ENCODE data around the gene TCERG1. TPM values are rescaled to one million over a fixed set of nuclear protein-coding genes. Genes with fewer than 3 reads are reported as not detected.

Gene TCERG1
- total and polyA plus RNA-seq, 9 of the 15 experiments (the other 6 are each of a cell fraction or from before 2014, with no cell fraction given) = 50.3 to 148 (median 119) TPM

GRCh38 chr5:146457431-146457830 is 10.3 kb downstream of the TCERG1 start:
- peaks cover 94% of the 10 kb centered on the region for H3K79me2 ChIP-seq (ENCODE audit: control insufficient read depth, insufficient read depth, low read length)
- CTCF ChIA-PET (ENCODE audit: low intra/inter-chr PET ratio) = no interaction called here
- TF ChIP-seq CBX5 (IDR thresholded peaks at IDR 0.05; ENCODE audit: borderline replicate concordance, low read depth) = no peak
- no peak for TF ChIP-seq ELF2 (CRISPR knock-in tag; IDR thresholded peaks at IDR 0.05)
- TF ChIP-seq AFF1 (IDR thresholded peaks at IDR 0.05; ENCODE audit: low read depth in 1 of 2, partially characterized antibody in 2 of 2) = no peak
- TF ChIP-seq REST (IDR thresholded peaks at IDR 0.05; ENCODE audit: borderline replicate concordance) = no peak
- TF ChIP-seq REST (CRISPR knock-in tag; IDR thresholded peaks at IDR 0.05; ENCODE audit: low read depth) = no peak
- no peak for TF ChIP-seq ZNF436 (CRISPR knock-in tag; IDR thresholded peaks at IDR 0.05)

More at GRCh38 chr5:146457431-146457830, 10.3 kb downstream of the TCERG1 start:
- ATAC-seq = no peak
- H3K4me1 ChIP-seq (replicated peaks in 1 of 2; ENCODE audit: control insufficient read depth in 2 of 2, insufficient read depth in 2 of 2, low read length in 2 of 2) = peaks cover 0 to 2% of the 10 kb centered on the region in 2 experiments; a peak in 1 of 5 replicates
- H3K9ac ChIP-seq (ENCODE audit: insufficient read depth in 1 of 2, low read depth in 2 of 2, low read length in 2 of 2) = no peak overlapping the region
- no peak overlapping the region for H3K4me3 ChIP-seq
- H3K9me3 ChIP-seq (replicated peaks; ENCODE audit: control insufficient read depth, insufficient read depth, low read depth, low read length) = no peaks in the 10 kb centered on the region
- WGBS (ENCODE audit: insufficient coverage, low coverage, missing lambda C conversion rate) = 83% methylated on average over 2 of the region's 2 CpGs
- no peak overlapping the region for H3K4me2 ChIP-seq (ENCODE audit: insufficient read depth, low read length)
- no peak for FAIRE-seq
- H3K27ac ChIP-seq (ENCODE audit: extremely low read depth, low read depth, low read length) = no peak overlapping the region
- DNase-seq (ENCODE audit: extremely low read depth in 1 of 4, low spot score in 3 of 4) = no peak
- no peaks in the 10 kb centered on the region for H3K27me3 ChIP-seq (ENCODE audit: control insufficient read depth in 2 of 2, insufficient read depth in 2 of 2, low read length in 2 of 2)
- in situ Hi-C loops (cut with MboI) (no loop called here), intact Hi-C loops (cut with micrococcal nuclease) (no loop called here)
- BruUV-seq (replicated peaks) = no TSS peak
- H2AFZ ChIP-seq (ENCODE audit: low read depth, low read length) = no peak overlapping the region
- H3K36me3 ChIP-seq (ENCODE audit: control insufficient read depth, insufficient read depth, low read length) = peaks cover 89% of the 10 kb centered on the region
- POLR2A ChIA-PET = no interaction called here
- H3K9me1 ChIP-seq (ENCODE audit: control insufficient read depth, insufficient read depth, low read length) = no peaks in the 10 kb centered on the region
- H4K20me1 ChIP-seq (replicated peaks; ENCODE audit: control insufficient read depth, insufficient read depth, low read length) = peaks cover 8% of the 10 kb centered on the region; the same call in 1 of the 2 replicates
